Pons (tissue), 1 donor: ENCODE results near the gene ESPNL.
"Not testable (repeated sequence)": the region's sequence is repeated elsewhere in the genome, so short reads cannot be mapped to it uniquely, and the experiment has no call there.

ENCODE experiments used
- DNase-seq: peaks from one replicate; pipeline ENCODE4 v3.0.0-alpha.2; 2016; ENCODE audit warnings: low spot score

The ESPNL gene

GRCh38 chr2:238115709-238116108, 15.6 kb downstream of the ESPNL start:
- DNase-seq: not testable (repeated sequence)

- no peak for DNase-seq
Observed at GRCh38 chr2:238116298-238117198, 16.4 kb downstream of the ESPNL start.

GRCh38 chr2:238117199-238118154, 17.3 kb downstream of the ESPNL start:
- DNase-seq: no peak

- DNase-seq: no peak
Observed at GRCh38 chr2:238119756-238120462, 19.8 kb downstream of the ESPNL start.

- DNase-seq: no peak
Observed at GRCh38 chr2:238120463-238121298, 20.5 kb downstream of the ESPNL start.

GRCh38 chr2:238121511-238122286, 21.6 kb downstream of the ESPNL start:
- no peak for DNase-seq

- DNase-seq: no peak
Observed at GRCh38 chr2:238122287-238123217, 22.4 kb downstream of the ESPNL start.

GRCh38 chr2:238123218-238123971, 23.3 kb downstream of the ESPNL start:
- DNase-seq: no peak

GRCh38 chr2:238123991-238124470, 23.9 kb downstream of the ESPNL start:
- DNase-seq: no peak

- no peak for DNase-seq
Observed at GRCh38 chr2:238124488-238125126, 24.5 kb downstream of the ESPNL start.

- no peak for DNase-seq
Observed at GRCh38 chr2:238125127-238125885, 25.2 kb downstream of the ESPNL start.

GRCh38 chr2:238126338-238126737, 26.2 kb downstream of the ESPNL start:
- no peak for DNase-seq

- DNase-seq: no peak
Observed at GRCh38 chr2:238126775-238127164, 26.6 kb downstream of the ESPNL start.

- no peak for DNase-seq
Observed at GRCh38 chr2:238127165-238128060, 27.3 kb downstream of the ESPNL start.

- no peak for DNase-seq
Observed at GRCh38 chr2:238128061-238128440, 27.9 kb downstream of the ESPNL start.

- DNase-seq: no peak
Observed at GRCh38 chr2:238128534-238129001, 28.4 kb downstream of the ESPNL start.
